GM21526 (cell line): Measurements from ENCODE around the gene CPED1.

Source experiments
- ATAC-seq: cut with Tn5 transposase; IDR thresholded peaks from one replicate; pipeline ENCODE4 v1.9.1; 2021; ENCODE audit warnings: moderate library complexity; ENCODE audit not compliant: unreplicated experiment, low FRiP score

The CPED1 gene

DNA sequence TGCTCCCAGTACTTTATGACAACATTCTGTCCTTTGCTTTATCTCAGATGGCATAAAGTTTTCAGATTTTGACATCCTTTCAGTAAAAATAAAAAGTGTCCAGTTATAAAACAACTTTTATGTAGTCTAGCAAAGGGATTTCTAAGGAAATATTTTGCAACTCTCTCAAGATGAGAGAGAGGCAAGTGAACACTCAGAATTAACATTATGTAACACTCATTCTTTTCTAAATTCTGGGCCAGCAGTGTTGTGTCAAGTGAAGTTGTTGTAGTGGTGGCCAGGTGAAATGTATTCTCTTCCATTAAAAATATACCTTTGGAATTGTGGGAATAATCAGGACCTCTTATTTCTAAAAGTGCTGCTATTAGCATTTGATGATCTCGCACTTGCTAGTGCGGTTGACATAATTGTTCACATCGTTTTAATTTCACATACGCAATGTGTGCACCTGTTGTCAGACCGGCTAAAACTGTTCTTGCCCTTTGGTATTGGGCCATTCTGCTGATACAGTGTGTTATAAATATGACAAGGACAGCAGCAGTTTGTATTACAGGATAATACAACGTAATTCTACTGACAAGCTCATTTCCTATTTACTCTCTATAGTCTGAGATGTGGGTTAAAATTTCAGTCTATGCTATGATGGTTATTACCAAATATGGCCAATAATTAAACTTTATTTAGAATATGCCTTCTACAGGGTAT lies 23.8 kb downstream of the CPED1 start:
- ATAC-seq: no peak

DNA sequence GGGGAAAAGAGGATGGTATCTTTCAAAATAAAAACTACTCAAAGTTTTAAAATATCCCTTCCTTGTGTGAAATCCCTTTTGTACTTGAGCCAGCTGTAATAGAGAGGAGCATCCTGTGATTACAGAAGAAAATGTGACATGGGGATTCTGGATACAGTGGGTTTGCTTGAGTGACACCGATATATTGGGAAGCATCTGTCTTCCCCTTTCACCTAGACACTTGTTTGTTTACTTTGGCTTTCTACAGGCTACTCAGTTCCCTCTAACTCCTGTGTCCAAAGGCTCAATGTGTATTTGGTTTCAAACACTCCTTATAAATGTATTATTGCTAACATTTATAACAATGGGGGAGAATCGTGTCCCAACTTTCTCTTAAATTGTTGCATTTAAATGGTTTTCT lies 24.4 kb downstream of the CPED1 start:
- ATAC-seq: no peak

DNA sequence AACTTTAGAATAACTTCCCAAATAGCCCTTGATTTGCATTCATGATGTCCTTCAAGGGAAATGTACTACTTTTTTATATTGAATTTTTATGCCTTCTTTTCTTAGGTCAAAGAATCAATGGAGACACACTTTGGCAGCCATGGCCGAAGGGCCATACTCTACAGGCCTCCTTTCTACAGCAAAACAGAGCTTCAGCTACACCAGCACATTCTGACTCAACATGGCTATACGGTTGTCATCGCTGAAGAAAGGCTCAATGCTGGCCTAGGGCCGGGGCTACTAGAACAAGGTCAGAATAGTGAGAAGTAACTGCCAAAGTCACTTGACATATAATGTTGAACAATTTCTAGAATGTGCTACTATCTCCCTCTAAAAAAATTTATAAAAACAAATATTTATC lies 27.0 kb downstream of the CPED1 start:
- no peak for ATAC-seq

DNA sequence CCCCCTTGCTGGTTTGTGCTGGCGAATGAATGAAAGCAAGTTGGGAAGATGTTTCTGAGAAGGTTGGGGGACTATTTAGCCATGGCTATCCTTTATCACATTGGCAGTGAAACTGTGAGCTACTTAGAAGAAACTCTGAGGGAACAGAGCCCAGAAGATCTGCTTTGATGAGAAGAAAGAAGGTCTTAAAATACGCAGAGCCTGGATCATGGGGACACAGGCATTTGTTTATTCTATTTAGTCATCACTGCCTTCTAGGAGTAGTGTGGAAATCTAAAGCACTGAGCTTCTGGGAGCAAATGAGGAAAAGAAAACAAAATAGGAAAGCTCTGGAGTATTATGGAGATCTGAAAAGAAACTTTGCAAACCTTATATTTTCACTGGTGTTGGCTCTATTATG lies 28.5 kb downstream of the CPED1 start:
- no peak for ATAC-seq

DNA sequence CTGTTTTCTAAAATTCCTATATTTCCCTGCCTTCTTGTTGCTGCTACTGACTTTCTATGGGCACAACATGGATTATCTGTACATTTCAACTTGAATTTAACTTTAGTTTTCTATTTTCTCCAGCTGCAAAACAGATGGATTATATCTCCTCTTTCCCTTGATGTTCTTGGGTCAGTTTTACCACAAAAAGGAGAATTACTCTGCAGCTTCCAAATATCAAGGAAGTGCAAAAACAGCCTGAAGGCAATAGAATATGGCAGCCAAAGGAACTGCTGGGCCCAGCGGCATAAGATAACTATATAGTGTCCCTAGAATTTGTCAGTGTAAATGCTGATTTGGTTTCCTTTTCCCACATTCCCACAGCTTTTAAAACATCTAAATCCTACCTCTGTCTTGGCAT lies 29.1 kb downstream of the CPED1 start:
- no peak for ATAC-seq

DNA sequence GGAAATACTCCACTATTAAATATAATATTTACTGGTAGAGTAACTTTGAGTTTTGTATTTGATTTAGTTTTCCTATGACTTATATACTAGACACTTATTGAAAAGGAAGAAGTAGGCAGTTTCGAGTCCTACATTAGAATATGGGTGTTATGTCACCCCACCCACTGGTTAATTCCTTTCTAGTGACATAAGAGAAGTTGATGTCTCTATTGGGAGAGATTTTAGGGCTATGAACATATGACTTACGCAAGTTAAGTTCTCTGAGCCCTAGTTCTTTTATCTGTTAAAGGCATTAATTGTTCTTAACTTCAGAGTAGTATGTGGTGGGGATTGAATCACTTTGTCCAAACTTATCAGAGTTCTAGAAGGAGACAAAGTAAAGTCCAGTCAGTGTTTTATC lies 30.5 kb downstream of the CPED1 start:
- ATAC-seq: no peak

DNA sequence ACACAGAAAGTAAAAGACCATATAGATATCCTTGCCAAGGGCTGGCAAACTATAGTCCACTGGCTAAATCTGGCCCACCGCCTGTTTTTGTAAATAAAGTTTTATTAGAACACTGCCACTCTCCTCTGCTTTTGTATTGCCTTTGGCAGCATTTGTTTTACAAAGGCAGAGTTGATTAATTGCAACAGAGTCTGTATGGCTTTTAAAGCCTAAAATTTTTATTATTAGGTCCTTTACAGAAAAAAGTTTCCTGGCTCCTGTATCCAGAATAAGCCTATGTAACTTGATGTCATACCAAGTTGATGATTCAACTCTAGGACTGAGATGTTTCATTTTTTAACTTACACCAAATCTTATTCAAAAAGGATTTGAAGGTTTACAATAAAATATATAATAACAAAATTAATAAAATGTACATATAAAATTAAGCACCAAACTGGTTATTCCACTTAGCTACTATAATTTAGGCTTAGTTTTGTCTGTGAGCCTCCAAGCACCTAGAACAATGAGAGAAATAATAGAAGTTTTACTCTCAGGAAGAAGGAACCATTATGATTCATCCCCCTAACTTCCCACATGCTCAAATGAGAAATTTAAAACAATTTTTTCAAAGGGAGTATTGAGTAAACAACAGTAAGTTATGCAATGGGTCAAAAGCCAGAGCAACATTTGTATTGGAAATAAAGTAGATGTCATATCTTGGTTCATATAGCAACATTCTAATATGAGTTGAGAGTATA lies 31.9 kb downstream of the CPED1 start:
- no peak for ATAC-seq

DNA sequence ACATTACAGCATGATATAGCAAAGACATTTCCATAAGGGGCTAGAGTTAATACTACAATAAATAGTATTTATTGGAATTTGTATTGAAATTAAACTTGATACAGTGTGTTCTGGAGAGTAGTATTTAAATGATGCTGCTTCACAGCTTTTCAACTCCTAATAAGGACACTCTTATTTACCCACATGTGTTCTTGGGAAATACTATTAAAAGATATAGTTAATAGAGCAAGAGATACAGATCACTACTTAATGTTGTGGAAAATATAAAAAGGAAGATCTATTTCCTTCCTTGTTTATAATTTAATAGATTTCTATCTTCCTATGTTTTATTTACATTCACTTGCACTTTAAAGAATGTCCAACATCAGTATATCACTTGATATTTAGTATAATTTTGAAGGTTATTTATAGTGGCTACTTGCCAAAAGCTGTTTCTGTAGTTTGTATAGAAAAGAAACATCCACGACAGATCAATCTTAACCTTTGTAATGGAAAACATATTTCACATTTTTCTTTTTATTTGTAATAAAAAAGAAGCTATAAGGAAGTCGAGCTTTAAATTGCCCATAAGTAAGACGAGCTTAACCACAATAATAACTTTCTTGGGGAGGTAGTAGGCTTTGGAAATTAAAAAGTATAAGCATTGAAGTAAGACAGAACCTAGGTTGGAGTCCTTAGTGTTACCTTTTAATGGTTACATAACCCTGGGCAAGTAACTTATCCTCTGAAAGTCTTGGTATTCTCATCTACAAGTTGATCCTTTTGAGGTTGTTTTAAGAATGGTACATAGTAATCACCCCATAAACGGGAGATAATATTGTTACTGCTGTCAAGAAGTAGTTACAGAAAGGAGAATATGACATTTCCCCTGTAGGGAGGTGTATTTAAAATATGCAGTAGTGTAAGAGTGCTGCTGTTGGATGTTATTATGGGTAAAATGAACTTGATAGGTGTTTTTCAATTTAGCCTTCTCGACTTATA lies 32.8 kb downstream of the CPED1 start:
- no peak for ATAC-seq

DNA sequence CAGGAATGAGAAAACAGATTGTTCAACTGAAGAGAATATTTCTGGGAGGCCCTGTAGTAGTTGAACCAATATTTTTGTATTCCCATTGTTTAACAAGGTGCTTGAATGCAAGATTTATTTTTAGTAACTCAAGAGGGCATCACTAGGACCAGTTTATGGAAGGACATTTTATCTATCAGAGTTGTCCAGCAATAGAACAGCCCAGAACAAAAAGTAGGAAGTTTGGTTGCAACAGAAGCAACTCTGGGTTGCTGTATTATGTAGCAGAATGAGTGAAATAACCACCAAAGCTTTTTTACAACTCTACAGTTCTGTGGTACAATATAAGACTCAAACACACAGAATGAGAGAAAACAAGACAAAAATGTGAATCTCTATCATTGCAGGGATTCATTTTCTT lies 34.7 kb downstream of the CPED1 start:
- ATAC-seq: no peak

DNA sequence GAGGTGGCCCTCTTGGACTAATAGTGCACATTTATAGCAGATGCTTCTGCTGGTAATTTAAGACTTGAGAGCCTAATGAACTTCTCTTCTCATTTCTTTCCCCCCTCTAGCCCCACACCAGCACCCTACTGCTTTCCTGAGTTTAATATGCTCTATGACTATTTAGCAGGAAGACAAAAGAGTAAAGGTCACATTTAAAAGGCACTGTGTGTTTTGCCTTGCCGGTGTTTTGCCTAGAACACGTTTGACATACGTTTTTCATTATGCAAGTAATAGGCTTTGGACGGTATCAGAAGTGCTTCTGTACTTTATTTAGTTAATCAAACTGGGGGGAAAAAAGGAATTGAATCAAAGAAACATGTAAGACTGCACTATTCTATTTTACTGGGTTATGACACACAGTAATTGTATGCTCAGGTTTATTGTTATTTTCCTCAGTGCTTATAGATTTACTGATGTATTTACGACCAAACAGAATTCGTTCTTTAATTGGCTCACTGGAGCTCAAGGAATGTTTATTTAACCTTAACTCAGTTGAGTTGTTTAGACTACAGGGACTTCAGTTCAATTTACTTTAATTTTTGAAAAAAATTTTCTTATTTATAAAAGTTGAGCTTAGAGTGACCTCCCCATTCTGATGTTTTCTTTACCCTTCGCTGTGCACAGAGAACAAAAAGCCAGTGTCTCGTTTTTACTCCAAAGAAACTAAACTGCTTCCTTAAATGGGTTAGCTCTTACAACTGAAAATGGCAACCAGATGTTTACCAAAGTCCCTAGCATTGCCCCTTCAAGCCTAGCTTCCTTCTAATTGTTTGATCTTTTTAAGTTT lies 35.4 kb downstream of the CPED1 start:
- no peak for ATAC-seq

DNA sequence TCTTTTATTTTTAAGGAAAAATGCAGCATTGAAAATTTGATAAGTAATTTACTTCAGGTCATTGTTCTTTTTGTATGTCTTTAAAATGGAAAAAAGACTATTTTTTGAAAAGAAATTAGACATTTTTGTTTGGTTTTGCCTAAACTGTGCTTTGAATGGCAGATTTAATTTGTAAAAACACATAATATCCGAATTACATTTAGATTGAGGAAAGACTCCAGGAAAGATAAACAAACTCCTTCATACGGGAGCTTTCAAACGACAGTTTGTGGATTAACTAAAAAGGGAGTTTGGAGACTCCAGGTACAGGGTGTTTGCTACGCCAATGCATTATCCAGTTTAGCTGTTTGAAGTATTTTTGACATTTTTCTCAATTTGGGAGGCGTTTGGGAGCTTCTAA lies 36.1 kb downstream of the CPED1 start:
- ATAC-seq: no peak

DNA sequence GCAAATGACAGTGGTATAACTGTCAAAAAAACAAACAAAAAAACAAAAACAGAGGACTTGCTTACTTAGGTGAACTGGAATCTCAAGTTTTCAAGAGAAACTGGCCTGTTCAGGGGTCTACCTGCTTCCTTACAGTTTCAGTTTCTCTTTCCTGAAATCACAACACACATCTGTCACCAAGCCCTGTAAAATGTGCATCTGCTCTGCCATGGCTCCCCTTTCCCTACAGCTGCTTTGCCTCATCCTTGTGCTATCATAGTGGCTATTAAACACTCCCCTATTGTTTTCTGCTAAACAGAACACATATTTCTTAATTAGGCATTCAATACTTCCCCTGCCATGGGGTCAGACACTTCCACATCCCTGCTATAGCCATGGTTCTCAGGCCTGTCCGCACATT lies 37.6 kb downstream of the CPED1 start:
- no peak for ATAC-seq

DNA sequence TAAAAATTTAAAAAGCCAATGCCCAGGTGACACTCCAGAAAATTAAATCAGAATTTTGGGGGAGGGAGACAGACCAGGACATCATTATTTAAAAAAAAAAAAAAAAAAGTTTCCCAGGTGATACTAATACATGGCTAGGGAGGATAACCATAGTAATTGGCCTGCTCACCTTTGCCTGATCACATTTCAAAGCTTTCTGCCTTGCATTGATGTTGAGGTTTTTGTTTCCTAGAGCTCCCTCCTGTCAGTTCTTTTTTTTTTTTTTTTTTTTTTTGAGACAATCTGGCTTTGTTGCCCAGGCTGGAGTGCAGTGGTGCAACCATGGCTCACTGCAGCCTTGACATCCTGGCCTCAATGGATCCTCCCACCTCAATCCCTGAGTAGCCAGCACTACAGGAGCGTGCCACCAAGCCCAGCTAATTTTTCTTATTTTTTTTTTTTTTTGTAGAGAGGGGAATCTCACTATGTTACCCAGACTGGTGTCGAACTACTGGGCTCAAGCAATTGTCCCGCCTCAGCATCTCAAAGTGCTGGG lies 38.1 kb downstream of the CPED1 start:
- ATAC-seq: no peak

DNA sequence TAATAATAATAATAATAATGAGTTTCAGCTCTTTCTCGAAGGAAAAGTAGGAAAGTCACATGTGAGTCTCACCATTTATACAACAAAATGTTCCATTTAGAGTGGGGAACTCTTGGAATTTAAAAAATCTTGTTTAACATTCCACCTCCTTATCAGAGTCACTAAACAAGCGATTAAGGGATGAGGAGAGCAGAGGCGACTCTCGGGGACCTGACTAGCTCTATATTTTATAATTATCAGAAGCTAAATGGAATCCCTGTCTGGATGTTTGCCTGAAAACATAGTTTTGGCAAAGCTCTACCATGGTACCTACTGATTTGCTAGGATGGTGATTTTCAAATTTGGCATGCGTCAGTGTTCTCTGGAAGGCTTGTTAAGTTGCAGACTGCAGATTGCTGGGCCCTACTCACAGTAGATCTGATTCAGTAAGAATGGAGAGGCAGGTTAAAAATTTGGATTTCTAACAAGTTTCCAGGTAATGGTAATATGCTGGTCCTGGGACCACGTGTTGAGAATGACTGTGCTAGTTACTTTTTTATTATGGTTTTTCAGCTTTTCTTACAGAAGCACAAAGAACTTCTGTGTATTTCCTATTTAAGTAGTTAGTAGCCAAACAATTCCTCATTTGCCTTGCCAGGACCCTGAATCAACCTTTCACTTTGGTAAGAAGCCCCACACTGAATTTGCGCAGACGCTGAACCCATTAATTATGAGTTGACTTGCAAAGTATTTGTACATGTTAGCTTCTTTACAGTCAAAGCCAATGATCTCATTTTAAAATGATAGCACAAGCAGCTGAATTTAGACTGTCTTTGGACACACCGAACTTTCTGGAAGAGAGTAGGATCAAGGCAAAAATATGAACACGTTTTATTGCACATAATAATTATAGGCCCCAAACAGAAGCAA lies 39.5 kb downstream of the CPED1 start:
- ATAC-seq: no peak

DNA sequence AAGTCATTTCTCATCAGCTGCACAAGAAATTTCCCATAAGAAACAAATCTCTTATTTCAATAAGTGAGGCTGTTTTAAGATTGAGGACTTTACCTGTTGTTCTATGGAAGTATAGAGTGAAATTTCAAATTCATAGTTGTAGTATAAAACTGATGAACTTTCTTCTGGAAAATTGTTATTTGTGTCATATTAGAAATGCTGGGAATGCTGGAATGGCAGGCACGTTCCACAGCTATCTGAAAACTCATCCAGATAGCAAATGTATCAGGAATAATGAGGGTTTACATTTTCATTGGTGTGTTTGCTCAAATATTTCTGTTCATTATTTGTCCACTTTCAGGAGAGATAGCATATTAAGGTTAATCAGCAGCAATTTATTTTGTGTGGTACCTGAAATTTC lies 40.8 kb downstream of the CPED1 start:
- no peak for ATAC-seq

DNA sequence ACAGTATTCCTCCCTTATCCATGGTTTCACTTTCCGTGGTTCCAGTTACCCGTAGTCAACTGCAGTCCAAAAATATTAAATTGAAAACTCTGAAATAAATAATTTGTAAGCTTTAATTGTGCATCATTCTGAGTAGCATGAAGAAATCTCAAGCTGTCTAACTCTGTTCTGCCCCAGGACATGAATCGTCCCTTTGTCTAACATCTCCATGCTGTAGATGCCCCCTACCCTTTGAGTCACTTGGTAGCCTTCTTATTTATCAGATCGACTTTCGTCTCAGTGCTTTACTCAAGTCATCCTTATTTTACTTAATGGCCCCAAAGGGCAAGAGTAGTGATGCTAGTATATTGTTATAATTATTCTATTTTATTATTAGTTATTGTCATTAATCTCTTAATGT lies 41.8 kb downstream of the CPED1 start:
- ATAC-seq: no peak

DNA sequence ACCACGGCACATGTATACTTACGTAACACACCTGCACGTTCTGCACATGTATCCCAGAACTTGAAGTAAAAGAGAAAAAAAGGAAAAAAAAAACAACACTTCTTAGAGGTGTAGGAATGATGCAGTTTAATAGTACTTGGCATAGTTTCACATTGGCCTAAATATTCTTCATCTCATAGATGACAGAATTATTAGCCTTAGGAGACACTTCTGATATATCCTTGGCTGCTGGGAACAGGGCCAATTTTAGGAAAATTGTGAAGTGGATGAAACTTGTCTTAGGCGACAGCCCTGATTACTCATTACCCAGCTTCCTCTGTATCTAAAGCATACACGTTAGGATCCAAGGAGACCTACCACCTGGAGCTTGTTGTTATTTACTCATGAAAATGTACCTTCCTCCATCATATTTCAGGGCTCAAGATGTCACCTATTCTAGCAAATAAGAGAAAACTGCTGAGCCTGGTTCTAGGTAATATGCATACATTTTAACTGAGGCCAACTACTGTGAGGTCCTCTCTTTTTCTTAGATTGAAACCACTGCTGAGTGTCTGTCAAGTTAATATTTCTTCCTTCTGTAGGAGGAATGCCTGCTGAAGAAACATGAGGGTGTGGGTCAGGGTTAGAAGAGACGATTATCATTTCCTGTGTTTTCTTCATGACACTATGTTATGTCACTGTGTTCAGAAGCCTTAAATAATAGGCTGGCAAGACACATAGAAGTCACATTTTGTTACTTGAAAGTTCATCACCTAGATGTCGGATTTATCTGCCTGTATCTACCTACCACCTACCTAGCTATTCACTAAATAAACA lies 44.3 kb downstream of the CPED1 start:
- no peak for ATAC-seq

DNA sequence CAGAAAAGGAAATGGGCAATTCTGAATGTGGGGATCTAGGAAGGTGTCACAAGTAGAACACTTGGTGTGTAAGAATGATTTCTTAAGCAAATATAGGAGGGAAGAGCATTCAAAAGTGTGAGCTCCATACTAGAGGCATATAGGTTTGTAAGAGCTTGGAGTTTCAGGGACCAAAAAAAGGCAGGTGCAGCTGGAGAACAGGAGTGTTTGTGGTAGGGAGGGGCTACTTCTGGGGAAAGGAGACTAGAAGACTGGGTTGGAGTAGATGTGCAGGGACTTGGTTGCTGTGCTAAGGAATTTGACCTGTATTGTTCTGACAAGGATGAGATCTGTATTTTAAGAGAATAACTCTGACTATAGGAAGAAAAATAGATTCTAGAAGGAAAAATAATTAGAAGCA lies 46.4 kb downstream of the CPED1 start:
- ATAC-seq: no peak
